HG02852 (cell line): ENCODE results near the gene GPR31.
A peak's percentile ranks its signal among the peaks of the same experiment; 100 is the strongest.

Source experiments
- ATAC-seq: cut with Tn5 transposase; IDR thresholded peaks from one replicate; pipeline ENCODE4 v1.9.1; 2021; ENCODE audit warnings: mild to moderate bottlenecking, moderate library complexity; ENCODE audit not compliant: unreplicated experiment

The GPR31 gene

DNA sequence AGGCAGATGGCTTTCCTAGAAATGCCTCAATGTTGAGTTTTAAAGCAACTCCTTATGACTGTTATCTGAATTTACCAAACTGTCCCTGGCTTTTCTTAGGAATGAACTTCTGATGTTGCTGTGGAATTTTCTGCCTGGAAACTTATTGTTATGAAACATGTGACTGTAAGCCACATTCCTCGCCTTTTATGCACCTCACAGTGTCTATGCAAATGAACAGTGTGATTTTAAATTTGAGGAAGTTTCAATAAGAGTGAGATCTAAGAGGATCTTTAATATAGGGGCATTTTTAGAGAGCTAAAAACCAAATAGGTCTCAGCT is 37.2 kb downstream of the GPR31 start:
- no peak for ATAC-seq

DNA sequence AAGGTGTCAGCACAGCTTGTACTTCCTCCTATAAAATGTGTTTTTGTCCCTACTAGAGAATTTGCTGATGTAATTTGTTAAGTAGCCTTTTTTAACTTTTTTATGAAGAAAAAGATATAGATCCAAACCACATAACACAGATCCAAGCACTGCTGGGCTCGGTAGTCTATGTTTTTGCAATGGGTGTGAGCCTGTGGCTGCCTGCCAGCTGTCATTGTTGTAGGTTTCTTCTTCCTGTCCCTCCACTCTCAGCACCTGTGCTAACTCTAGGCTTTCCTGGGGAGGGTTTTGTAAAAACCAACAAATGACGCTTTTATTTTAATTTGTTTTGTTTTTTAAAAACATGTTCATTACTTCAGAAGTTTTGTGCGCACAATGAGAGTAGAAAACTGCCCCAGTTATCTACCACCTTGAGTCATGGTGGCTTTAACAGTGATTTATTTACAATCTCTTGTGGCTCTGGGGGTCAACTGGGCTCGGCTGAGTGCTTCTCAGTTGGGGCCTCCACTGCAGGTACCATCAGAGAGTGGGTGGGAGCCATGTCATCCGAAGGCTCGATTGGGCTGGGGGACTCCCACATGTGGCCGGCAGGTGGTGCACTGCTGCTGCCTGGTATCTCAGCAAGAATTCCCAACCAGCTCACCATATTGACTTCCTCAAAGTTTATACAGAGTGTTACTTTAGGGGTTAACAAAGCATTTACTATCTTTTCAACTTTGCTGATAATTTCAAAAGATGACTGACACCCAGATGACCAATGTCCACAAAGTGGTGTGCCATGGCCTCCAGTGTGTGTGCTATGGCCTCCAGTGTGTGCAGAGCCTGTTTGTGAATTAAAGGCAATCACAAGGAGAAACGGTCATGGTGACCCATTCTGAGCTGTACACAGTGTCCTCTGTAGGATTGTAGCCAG is 37.9 kb downstream of the GPR31 start:
- ATAC-seq = peak; percentile 35

DNA sequence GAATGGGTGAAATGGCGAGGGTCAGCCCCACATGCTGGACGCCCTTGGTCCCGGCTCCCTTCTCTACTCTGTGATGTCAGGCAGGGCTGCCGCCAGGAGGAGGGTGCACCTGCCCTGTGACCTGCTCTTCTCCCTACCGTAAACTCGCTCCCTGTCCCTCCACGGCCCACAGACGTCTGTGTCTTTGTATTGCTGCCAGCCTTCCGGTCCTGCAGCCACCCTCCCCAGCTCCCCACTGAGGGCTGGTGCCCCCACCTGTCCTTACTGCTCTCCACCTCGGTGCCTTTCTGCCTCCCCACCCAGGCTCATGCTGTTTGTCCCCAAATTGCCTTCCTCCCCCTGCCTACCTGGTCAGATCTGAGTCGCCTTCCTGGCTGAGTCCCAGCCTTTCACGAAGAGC is 38.9 kb downstream of the GPR31 start:
- ATAC-seq = no peak

DNA sequence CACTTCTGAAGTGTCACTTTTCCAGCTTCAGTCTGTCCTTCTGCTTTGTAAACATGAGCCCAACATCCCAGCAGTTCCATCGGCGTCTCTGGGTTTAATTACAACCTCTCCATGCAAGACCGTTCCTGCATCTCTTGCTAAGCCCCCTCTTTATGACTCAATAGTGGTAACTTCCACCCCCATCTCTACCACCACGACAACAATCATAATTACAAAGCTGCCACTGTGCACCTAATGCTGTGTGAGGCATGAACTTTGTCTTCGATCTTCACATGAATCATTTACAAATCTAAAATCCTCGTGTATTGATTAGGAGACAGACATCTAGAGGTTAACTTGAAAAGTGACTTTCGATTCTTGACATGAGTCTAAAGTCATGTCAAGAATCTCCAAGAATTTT is 39.8 kb downstream of the GPR31 start:
- ATAC-seq = no peak

DNA sequence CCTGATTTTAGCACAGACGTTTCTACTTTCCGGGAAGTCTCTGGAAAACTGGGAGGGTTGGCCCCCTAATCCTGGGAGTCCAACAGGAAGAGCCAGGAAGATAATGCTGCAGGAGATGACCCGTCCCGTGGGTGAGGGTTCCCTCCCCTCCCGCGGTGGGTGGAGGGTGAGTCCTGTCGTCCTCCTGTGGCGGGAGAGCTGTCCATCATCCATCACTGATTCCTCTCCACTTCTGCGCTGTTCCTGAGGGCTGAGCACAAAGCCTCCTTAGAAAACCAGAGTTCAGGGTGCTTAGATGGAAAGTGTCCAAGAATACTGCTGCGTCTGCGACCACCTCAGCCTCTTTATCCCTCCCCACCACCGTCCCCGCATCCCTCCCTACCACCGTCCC is 40.9 kb downstream of the GPR31 start:
- ATAC-seq = no peak

DNA sequence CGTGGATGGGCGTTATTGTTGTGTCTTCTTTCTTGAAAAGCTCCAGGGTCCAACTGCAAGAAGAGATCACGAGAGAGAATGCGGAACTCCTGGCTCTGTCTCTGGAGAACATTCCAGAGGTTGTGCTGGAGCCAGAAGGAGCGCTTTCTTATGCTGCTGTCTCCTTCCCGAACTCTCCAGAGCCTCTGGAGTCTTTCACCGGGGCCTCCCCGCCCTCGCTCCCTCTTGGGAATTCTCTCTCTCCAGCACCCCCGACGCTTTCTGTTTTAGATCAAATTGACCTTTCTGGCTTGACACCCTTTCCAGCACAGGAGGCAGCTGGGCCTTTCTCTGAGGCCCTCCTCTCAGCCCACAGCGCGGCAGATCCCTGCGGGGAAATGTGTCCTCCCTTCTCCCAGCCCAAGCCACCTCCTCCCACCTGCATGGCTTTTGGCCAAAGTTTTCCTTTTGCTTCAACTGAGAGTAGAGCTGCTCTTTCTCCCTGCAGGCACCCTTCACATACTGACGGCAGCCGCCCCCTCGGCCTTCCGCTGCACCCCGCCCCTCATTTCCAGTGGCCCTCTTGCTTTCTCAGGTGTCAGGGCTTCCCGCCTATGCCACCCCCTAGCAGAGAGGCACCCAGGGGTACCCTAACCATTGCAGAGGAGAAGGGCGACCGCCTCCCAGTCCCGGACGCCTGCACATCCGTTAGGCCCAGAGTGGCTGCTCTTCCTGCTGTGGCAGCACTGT is 41.5 kb downstream of the GPR31 start:
- no peak for ATAC-seq

DNA sequence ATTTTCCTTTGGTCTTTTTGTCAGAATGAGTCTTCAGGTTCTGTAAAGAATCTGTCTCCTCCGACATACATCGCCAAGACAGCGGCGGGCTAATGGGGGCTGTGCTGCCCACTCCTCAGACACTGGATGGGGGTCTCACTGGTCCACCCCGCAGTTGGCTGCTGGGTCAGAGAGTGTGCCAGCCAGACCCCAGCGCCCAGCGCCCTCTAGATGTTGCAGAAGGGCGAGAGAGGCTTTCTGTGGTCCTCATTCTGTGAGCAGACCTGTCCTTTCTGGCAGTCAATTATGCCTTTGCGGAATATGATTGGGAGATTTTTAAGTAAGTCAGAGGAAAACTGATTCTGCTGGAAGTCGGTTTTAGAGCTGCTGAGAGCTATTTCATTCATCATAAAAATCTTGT is 42.7 kb downstream of the GPR31 start:
- no peak for ATAC-seq

DNA sequence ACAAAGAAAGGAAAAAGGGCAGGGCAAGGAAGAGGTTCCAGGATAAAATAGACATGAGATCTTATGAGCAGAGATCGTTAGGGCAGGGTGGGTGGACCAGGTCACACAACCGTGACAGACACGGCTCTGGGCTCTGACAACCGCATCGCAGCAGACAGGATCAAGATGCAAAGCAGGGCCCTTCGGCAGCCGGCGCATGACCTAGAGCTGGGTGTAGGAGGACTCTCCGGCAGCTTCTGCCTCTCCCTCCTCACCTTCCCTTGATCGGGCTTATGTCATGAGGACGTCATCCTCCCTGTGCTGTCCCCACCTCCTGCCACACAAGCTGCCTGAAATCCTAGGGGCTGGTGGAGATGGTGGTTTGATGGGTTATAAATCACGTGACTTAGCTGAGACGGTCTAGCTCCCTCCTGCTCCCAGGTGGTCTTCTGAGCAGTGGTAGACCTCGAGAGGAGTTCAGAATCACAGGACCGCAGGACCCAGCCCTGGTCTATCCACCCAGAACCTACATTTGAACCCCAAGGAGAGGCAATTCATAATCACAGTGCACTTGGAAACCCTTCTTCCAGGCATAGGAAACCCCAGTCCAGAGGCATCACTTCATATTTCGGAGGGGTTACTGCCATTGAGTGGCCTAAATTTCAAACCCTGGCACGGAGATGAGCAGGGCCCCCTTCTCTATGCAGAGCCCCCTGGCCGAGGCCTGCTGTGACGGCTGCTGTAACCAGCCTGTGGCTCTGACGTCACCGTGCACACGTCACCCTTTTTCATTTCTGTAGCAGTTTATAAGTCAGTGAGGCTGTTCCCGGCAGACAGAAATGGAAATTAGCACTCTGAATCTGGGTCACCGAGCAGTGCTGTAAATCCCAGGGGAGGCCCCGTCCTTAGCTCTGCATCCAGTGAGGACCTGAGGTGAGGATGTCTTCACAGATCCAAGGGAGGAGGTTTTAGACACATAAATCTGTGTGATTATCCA is 43.6 kb downstream of the GPR31 start:
- peak; percentile 90 for ATAC-seq

DNA sequence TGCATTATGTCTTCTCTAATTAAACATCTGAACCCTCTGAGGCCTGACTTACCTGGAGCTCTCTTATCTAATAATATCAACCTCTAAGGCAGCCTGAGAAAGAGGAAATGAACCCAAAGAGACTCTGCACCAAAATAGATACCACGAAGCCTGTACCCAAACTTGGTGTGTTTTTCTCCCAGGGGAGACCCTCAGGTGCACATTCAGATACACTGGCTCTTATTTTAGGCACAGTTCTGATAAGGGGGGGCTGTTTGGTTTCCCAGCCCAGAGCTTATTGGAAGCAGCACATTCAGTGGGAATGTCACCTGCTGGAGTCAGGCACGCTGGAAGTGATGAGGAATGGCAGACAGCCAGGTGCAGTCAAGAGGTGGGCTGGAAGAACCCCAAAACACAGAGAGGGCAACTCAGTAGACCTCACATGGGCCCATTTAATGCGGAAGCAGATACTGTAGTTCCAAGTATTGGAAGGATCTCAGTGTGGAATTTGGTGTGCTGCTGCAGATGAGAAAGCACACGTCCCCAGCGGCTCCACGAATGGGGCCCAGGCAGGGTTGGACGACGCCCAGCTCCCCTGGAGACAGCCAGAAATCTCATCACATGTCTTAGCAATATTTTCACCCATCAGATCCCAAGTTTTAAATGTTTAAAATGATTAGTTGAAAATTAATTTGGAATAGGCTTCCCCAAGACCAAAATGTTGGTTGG is 44.6 kb downstream of the GPR31 start:
- peak; percentile 49 for ATAC-seq

DNA sequence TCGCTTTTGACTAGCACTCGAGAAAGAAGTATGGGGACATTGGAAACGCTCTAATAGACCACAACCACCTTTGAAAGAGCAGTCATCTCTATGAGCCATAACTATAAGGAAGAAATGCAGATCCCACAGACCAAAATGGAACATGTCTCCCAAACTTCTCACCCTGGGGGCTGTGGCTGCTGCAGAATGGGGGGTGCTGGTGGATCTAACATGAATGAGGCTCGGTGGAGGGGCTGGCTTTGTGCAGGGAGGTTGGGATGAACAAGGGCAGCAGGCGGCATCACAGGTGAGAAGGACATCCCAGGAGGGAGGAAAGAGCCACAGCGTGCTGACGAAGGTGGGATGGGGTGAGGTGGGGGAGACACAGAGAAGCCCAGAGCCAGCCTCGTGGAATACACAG is 45.4 kb downstream of the GPR31 start:
- no peak for ATAC-seq

DNA sequence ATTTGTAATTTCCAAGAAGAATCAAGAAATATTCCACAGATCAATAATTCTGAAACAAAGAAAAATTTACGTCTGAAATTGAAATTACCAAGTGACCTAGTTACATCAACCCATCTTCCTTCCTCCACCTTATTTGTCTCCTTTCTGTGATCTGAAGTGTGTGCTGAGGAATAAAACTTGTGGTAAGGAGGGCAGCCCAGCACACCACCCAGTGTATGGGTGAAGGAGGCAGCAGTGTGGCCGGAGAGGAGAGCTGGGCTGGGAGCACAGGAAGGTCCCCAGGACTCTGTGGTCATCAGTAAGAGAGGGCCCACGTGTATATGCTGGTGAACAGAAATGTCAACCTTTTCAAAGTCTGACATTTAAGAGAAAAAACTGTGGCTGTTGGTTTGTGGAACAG is 46.2 kb downstream of the GPR31 start:
- no peak for ATAC-seq

DNA sequence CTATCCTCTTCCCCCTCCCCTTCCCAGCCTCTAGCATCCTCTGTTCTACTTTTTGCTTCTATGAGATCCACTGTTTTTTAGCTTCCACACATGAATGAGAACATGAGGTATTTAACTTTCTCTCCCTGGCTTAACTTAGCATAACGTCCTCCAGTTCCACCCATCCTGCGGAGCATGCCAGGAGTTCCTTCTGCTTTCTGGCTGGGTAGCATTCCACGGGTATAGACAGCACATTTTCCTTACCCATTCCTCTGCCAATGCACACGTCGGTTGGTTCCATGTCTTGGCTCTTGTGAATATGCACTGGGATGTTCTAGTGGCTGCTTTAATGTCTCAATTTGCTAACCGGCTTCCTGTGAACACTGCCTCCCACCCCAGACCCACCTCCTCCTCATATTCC is 48.1 kb downstream of the GPR31 start:
- no peak for ATAC-seq

DNA sequence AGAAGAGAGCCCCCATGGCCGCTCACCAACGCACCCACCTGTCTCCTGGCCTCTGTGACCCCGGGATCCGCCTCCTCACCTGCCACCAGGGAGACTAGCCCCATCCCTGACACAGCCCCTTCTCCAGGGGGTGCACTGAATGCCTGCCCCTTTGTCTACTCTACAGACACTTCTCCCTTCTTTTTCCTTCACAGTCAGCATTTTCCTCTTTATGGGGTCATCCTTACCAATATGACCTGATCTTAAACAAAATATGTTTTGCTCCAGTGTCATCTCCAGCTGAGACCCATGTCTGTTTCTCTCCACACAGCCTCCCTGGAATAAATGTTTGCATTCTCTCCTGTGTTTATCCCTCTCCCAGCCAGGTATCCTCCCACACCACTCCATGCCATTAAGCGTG is 49.5 kb downstream of the GPR31 start:
- ATAC-seq = no peak

DNA sequence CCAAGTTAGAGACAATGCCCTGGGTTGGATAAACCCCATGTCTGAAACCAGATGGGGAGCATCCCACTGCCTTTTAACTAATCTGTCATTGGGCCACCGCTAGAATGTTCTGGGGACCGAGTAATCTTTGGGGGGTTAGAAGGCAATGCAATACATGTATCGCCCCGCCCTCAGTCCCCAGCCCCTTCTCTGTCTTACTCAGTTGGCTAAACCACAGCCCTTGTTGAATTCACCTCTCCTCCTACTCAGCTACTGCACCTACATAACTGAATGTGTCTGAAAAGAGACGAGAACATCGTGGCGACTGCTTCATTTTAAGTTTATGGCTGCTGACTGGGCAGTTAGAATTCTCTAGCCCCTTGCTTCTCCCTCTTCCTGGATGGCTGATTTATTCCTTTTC is 50.0 kb downstream of the GPR31 start:
- ATAC-seq = no peak

DNA sequence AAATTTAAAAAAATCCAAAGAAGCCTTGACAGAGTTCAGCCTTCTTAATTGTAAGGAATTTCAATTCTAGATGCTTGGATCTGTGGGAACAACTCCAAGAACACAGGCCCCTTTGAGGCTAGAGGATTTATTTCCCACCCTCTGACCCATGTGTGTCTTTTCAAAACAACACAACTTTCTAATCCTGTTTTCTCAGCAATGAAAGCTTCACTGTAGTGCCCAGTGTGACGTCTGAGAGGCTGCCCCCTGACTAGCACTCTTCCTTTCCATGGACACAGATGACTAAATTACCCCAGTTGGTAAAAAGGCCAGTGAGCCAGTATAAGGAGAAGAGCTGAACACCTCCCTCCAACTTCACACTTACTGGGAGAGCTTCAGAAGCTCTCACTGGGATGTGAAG is 51.4 kb downstream of the GPR31 start:
- no peak for ATAC-seq
